Panc1 (cell line): ENCODE measurements around the gene AP1G2.

ENCODE experiments used
- POLR2AphosphoS5 ChIP-seq: IDR thresholded peaks from 2 replicates; pipeline ENCODE4 v1.6.1; 2012; ENCODE audit warnings: mild to moderate bottlenecking, low read depth, low read length, moderate library complexity
- SIN3A ChIP-seq: IDR thresholded peaks from 2 replicates; pipeline ENCODE4 v1.6.1; 2012; ENCODE audit warnings: low read depth, mild to moderate bottlenecking, low read length, moderate library complexity, borderline replicate concordance; ENCODE audit not compliant: insufficient read depth
- TCF7L2 ChIP-seq: IDR thresholded peaks from 2 replicates; pipeline ENCODE4 v1.6.1; 2011; ENCODE audit warnings: mild to moderate bottlenecking, low read depth, low read length, inconsistent platforms
- TF ChIP-seq, protein P1 (sequence below): fragments of 450-650 bp; IDR thresholded peaks from 2 replicates; pipeline ENCODE4 v1.5.1; 2017; ENCODE audit warnings: mild to moderate bottlenecking

DNA sequence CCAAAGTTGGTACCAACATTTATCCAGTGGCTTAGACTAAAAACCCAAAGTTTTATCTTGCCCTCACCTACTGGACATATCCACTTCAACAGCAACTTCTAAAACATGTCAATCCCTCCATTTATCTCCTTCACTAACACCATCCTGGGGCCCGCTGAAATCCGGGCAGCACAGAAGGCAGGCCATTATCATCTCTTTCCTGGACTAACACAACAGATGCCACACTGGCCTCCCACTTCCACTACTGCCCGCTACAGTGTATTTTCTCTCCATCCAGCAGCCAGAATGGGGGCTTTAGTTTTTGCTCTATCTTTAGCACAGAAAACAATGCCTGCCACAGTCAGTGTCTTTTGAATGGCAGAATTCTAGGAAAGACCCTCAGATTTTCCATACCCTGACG lies 31.6 kb downstream of the AP1G2 start:
- TF ChIP-seq POLR2AphosphoS5 (no peak), TCF7L2 (no peak), SIN3A (no peak)
- TF ChIP-seq, protein P1, sequence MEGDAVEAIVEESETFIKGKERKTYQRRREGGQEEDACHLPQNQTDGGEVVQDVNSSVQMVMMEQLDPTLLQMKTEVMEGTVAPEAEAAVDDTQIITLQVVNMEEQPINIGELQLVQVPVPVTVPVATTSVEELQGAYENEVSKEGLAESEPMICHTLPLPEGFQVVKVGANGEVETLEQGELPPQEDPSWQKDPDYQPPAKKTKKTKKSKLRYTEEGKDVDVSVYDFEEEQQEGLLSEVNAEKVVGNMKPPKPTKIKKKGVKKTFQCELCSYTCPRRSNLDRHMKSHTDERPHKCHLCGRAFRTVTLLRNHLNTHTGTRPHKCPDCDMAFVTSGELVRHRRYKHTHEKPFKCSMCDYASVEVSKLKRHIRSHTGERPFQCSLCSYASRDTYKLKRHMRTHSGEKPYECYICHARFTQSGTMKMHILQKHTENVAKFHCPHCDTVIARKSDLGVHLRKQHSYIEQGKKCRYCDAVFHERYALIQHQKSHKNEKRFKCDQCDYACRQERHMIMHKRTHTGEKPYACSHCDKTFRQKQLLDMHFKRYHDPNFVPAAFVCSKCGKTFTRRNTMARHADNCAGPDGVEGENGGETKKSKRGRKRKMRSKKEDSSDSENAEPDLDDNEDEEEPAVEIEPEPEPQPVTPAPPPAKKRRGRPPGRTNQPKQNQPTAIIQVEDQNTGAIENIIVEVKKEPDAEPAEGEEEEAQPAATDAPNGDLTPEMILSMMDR = no peak
